ENCODE measurements around the gene TPSAB1. TPM values are rescaled to one million over a fixed set of nuclear protein-coding genes. Genes with fewer than 3 reads are reported as not detected.
"Not testable (repeated sequence)": the region's sequence is repeated elsewhere in the genome, so short reads cannot be mapped to it uniquely, and the experiment has no call there.

Gene TPSAB1
- total and polyA plus RNA-seq, 9 donors: 0.83 to 16.2 (median 8.3) TPM; not detected in 2

GRCh38 chr16:1198194-1198593 is 42.3 kb upstream of the TPSAB1 start:
- no peaks in the 10 kb centered on the region for H3K27me3 ChIP-seq
- no peak for DNase-seq
- no peaks in the 10 kb centered on the region for H3K36me3 ChIP-seq
- peaks cover 2% of the 10 kb centered on the region for H3K4me1 ChIP-seq (ENCODE audit: insufficient read depth)
- no peaks in the 10 kb centered on the region for H3K9me3 ChIP-seq
- 90 to 93% (median 91%) methylated on average over 17 to 18 of the region's 18 CpGs for WGBS, 3 donors
- H3K27ac ChIP-seq: no peak overlapping the region
- H3K4me3 ChIP-seq: no peak overlapping the region
- intact Hi-C loops (cut with DNase I): no loop called here
- TF ChIP-seq EP300 (IDR thresholded peaks at IDR 0.05): no peak
- TF ChIP-seq CTCF (IDR thresholded peaks at IDR 0.05): no peak
- no peak for TF ChIP-seq POLR2A (IDR thresholded peaks at IDR 0.05)

GRCh38 chr16:1198671-1199346 is 41.7 kb upstream of the TPSAB1 start:
- H3K4me1 ChIP-seq (ENCODE audit: insufficient read depth); H3K36me3 ChIP-seq; H3K9me3 ChIP-seq; H3K27me3 ChIP-seq; H3K4me3 ChIP-seq; H3K27ac ChIP-seq; DNase-seq; intact Hi-C loops (cut with DNase I): not testable (repeated sequence)
- 73 to 87% (median 85%) methylated on average over 25 to 44 of the region's 44 CpGs for WGBS, 3 donors

- 67 to 92% (median 78%) methylated on average over 10 to 15 of the region's 19 CpGs for WGBS, 3 donors
These were observed 41.0 kb upstream of the TPSAB1 start for GRCh38 chr16:1199347-1200013.

GRCh38 chr16:1200014-1200627 is 40.4 kb upstream of the TPSAB1 start:
- H3K9me3 ChIP-seq: no peaks in the 10 kb centered on the region
- no peaks in the 10 kb centered on the region for H3K27me3 ChIP-seq
- DNase-seq: no peak
- H3K4me3 ChIP-seq: no peak overlapping the region
- TF ChIP-seq EP300 (IDR thresholded peaks at IDR 0.05) (no peak), POLR2A (IDR thresholded peaks at IDR 0.05) (no peak), CTCF (IDR thresholded peaks at IDR 0.05) (no peak)
- no peaks in the 10 kb centered on the region for H3K36me3 ChIP-seq
- H3K4me1 ChIP-seq (ENCODE audit: insufficient read depth): no peaks in the 10 kb centered on the region
- WGBS, 3 donors: 83 to 89% (median 86%) methylated on average over 38 of the region's 38 CpGs
- intact Hi-C loops (cut with DNase I): no loop called here
- H3K27ac ChIP-seq: no peak overlapping the region

More at GRCh38 chr16:1199347-1200013, 41.0 kb upstream of the TPSAB1 start:
- intact Hi-C loops (cut with DNase I): no loop called here
- Histone ChIP-seq H3K9me3 (no peaks in the 10 kb centered on the region), H3K27me3 (no peaks in the 10 kb centered on the region), H3K4me3 (no peak overlapping the region), H3K27ac (no peak overlapping the region), H3K4me1 (ENCODE audit: insufficient read depth) (peaks cover under 1% of the 10 kb centered on the region), H3K36me3 (no peaks in the 10 kb centered on the region)
- no peak for TF ChIP-seq EP300 (IDR thresholded peaks at IDR 0.05)
- TF ChIP-seq CTCF (IDR thresholded peaks at IDR 0.05): no peak
- no peak for DNase-seq

- no peak for DNase-seq
- no peak overlapping the region for H3K27ac ChIP-seq
- no peak for TF ChIP-seq POLR2A (IDR thresholded peaks at IDR 0.05)
- TF ChIP-seq EP300 (IDR thresholded peaks at IDR 0.05): no peak
- no peak for TF ChIP-seq CTCF (IDR thresholded peaks at IDR 0.05)
- H3K36me3 ChIP-seq: no peaks in the 10 kb centered on the region
- no peaks in the 10 kb centered on the region for H3K9me3 ChIP-seq
- intact Hi-C loops (cut with DNase I): no loop called here
- WGBS, 3 donors: 91 to 95% (median 93%) methylated on average over 25 of the region's 25 CpGs
- no peaks in the 10 kb centered on the region for H3K4me1 ChIP-seq (ENCODE audit: insufficient read depth)
- no peaks in the 10 kb centered on the region for H3K27me3 ChIP-seq
- H3K4me3 ChIP-seq: no peak overlapping the region
These were observed 39.1 kb upstream of the TPSAB1 start for GRCh38 chr16:1201444-1201843.

All from ovary (tissue), 9 donors.